HG03442 (cell line): ENCODE results near the gene PGM2.
"Not testable (repeated sequence)": the region's sequence is repeated elsewhere in the genome, so short reads cannot be mapped to it uniquely, and the experiment has no call there.

Experiments
- ATAC-seq: cut with Tn5 transposase; IDR thresholded peaks from one replicate; pipeline ENCODE4 v1.9.1; 2021; ENCODE audit warnings: mild to moderate bottlenecking, moderate library complexity; ENCODE audit not compliant: unreplicated experiment

Gene PGM2

DNA sequence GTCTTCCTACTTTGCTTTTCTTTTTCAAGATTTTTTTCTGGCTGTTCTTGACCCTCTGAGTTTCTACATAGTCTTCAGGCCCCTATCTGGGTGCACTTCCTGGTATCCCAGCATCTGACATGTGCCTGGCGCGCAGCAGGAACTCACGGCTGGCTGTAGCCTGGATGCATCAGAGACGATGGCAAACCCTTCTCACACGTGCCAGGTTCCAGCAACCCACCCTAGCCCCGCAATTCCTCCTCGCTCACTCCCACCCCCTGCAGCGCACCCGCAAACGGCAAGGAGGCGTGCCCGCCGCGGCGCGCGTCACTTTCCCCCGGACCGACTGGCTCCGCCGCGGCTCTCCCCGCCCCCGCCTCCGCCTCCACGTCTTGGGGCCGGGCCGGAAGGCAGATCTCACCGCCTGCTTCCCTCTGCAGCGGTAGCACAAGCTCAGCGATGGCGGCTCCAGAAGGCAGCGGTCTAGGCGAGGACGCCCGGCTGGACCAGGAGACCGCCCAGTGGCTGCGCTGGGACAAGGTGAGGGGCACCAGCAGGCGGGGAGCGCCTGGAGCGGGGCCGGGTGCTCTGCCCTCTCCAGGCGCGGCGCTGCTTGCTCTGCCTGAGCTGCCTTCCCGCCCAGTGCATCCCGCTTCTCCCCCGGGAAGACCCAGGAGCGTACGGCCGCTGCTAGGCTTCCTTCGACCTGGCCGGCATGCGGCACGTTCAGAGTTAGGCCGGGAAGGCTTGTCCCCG is at the start of gene PGM2:
Gene PGM2, plus strand, starts transcription at position 392 of the 735 bp plus-strand sequence. Its CDS starts 47 bp downstream, at position 439.
- ATAC-seq = peak; percentile 95

DNA sequence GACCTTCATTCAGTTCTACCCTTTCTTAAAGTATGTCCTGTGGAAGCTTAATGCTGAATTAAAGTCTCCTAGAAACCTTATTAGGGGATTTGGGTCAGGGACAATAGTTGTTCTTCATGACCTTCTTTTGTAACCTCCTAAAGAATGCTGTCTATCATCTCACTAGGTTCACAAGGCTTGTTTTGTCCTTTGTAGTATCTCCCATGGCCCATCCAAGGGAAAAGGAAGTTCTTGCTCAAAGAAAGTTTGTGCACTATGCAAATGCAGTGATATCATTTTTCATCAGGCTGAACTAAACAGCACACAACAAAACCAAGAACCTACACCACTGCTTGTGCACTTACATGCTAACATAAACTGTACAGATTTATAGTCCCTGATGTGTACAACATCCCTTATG is 46.6 kb upstream of the PGM2 start:
- ATAC-seq = no peak

DNA sequence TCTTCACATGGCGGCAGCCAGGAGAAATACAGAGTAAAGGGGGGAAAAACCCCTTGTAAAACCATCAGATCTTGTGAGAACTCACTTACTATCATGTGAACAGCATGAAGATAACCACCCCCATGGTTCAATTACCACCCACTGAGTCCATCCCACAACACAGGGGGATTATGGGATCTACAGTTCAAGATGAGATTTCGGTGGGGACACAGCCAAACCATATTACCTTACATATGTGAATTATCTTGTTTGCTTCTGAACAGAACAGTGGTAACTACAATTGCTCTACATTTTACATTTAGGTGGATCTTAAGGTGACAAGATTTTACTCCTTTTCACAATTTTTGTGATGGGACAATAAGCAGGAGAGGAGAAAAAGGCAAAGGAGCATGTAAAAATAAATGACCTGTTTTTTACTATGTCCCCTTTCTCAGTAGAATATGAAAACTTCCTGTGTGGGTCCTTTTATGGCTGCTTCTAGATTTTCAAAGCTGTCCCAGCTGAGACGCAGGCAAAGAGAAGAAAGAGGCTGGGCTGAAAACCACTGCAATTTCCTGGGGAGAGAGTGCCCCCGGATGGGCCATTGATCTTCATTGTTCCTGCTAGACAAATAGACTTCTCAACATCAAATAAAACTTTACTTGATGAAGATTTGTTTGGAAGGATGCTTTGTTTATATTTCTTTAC is 45.9 kb upstream of the PGM2 start:
- no peak for ATAC-seq

DNA sequence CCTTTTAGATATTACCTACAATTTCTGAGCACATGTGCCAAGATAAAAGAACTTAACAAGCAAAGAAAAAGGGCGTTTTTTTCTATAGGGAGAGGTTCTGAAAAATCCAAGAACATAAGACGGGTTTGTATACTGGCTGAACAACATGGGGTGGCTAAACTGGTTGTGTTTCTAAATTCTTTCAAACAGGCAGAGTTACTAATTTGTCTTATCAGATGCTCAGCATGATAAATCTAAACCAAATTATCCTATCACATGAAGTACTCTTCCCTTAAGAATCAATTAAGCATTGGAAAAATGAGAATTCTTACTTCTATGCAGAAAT is 45.4 kb upstream of the PGM2 start:
- ATAC-seq = no peak

DNA sequence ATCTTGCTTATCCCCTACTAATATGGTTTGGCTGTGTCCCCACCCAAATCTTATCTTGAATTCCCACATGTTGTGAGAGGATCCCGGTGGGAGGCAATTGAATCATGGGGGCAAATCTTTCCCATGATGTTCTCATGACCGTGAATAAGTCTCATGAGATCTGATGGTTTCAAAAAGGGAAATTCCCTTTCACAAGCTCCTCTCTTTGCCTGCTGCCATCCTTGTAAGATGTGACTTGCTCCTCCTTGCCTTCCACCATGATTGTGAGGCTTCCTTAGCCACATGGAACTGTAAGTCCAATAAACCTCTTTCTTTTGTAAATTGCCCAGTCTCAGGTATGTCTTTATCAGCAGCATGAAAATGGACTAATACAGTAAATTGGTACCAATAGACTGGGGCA is 40.2 kb upstream of the PGM2 start:
- ATAC-seq = not testable (repeated sequence)

DNA sequence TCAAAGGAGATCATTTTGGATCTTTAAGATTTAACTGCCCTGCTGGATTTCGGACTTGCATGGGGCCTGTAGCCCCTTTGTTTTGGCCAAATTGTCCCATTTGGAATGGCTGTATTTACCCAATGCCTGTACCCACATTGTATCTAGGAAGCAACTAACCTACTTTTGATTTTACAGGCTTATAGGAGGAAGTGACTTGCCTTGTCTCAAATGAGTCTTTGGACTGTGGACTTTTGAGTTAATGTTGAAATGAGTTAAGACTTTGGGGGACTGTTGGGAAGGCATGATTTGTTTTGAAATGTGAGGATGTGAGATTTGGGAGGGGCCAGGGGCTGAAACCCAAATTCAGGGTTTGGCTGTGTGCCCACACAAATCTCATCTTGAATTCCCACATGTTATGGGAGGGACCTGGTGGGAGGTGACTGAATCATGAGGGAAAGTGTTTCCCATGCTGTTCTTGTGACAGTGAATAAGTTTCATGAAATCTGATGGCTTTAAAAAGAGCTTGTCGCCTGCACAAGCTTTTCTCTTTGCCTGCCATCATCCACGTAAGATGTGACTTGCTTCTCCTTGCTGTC is 38.5 kb upstream of the PGM2 start:
- not testable (repeated sequence) for ATAC-seq

DNA sequence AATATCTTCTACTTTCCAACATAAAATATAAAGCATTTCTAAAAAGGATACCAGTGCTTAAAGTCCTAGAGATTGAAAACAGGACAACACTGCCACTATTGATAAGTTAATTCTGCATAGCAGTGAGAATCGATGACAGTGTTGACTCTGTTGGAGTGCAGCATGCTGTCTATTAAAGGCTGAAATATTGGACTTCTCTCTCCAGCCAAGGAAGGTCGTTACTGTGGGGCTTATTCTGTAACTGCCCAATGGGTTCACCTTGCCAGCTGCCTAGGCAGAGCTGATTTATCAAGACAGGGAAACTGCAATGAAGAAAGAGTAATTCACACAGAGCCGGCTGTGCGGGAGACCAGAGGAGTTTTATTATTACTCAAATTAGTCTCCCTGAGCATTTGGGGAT is 37.7 kb upstream of the PGM2 start:
- ATAC-seq = no peak

DNA sequence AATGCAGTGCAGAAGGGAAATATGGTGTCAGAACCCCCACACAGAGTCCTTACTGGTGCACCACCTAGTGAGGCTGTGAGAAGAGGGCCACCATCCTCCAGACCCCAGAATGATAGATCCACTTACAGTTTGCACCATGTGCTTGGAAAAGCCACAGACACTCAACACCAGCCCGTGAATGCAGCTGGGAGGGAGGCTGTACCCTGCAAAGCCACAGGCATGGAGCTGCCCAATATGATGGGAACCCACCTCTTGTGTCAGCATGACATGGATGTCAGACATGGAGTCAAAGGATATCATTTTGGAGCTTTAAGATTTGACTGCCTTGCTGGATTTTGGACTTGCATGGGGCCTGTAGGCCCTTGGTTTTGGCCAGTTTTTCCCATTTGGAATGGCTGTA is 34.2 kb upstream of the PGM2 start:
- no peak for ATAC-seq

DNA sequence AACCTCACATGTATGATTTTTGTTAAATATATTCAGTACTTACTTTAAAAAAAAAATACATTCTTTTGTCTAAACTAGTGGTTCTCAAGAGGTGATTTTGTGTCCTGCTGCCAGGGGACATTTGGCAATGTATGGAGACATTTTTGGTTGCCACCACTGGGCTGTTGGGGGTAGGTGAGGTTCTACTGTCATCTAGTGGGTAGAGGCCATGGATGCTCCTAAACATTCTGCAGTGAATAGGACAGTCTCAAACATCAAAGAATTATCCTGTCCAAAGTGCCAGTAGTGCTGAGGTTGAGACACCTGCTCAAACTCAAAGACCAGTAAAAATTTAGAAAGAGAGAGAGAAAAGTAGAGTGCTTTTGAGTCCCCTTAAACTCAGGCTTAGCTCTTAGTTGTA is 32.9 kb upstream of the PGM2 start:
- no peak for ATAC-seq

DNA sequence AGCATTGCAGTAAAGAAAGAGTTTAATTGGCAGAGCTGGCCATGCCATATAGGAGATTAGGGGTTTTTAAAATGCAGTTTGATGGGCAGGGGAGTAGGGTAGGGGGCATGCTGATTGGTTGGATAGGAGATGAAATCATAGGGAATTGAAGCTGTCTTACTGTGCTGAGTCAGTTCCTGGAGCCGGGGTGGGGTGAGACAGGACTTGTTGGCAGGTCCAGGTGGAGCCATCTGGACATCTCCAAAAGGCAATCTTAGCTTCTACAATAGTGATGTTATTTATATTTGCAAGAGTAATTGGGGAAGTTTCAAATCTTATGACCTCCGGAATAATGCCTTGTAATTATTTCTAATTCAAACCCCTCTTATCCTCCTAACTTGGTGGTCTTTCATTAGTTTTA is 32.4 kb upstream of the PGM2 start:
- ATAC-seq = no peak

DNA sequence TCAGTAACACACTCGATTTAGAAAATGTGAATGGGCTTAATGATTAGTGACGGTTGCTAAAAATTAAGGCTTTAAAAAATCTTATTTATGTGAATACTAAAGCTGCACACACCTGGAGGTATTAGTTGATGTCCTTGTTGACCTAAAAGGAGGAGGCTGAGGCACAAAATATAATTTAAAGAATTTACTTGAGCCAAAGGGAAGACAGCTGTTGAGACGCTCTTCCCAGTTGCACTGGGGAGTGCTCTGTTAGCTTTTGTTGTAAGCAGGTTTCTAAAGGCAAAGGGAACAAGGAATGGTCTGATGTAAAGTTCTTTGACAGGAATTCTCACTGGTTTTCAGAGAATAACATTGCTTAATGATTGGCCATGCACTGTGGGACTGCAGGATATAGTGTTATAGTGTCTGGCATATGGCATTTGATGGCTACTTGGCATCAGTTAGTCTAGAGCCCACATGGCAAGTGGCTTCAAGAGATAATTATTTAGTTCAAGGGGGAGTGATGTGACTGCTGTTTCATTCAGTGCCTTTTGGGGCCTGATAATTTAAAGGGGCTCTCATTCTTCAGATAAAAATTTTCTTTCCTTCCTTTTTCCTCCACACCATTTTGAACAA is 30.8 kb upstream of the PGM2 start:
- no peak for ATAC-seq

DNA sequence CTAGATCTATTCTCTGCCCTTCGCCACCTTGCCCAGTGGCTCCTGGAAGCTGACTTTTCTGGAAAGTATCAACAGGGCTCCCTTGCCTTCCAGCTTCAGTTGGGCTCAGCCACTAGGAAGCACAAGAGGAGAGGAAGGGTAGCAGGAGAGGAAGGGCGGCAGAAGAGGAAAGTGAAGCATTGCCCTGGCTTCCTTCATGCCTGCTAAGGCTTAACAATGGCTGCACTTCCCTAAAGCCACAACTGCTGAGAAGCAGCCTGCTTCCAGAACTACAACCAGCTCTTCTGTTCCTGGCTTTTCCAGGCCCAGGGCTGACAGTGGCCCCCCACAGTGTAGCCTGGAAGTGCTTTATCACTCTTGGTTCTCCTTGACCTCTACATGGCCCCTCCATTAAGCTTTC is 29.1 kb upstream of the PGM2 start:
- ATAC-seq = no peak

DNA sequence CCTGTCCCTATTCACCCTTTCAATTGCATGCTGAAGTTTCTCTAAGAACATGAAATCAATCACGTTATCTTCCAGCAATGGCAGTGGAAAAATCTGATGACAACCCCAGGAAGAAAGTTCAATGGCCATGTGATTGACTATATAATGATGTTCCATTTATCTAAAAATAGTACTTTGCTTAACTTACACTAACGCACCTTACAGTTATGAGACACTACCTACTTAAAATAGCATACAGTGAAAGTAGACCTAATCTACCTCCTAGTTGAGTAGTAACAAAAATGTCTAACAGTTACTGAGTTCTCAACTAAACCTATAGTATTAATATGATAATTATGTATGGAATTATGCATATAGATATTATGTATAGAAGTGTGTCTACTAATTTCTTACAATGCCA is 28.6 kb upstream of the PGM2 start:
- ATAC-seq = no peak

DNA sequence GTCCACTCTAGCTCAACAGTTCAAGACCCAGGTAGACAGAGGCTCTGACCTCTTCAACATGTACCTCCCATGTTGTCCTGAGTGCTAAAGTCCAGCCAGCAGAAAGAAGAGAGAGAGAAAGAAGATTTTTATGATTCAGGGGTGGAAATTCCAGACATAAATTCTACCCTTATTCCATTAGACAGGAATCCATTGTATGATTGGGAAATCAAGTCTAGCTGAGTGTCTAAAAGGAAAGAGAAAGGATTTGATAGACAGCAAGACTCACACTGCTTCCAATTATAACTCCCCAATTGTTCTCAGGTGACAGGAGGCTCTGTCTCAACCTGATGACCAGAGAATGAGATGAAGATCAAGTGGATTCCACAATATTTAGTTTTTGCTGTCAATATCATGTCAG is 27.9 kb upstream of the PGM2 start:
- ATAC-seq = no peak

DNA sequence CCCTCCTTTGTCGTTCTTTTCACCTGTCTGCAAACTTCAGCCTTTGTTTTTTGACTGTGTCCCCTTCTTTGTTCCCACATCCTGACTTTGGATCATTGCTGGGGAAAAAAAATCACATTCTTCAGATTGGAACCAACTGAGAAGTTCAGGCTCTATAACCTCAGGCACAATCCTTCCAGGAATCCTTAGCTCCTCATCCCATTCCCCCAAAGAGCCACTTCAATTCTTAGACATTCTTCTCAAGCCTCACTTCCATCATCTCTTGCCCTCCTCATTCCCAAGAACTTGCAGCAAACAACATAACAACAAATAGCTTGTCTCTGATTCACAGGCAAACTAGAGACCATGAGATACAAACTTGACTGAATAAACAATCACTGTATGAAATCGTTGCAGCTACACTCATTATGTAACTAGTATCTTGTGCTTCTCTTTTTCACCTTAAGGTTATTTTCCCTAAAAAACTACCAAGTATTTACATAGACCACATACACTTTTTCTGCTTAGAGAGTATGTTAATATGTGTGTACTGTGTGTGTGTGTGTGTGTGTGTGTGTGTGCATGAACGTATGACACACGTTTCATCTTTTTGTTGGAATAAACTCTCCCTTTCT is 26.4 kb upstream of the PGM2 start:
- ATAC-seq = no peak

DNA sequence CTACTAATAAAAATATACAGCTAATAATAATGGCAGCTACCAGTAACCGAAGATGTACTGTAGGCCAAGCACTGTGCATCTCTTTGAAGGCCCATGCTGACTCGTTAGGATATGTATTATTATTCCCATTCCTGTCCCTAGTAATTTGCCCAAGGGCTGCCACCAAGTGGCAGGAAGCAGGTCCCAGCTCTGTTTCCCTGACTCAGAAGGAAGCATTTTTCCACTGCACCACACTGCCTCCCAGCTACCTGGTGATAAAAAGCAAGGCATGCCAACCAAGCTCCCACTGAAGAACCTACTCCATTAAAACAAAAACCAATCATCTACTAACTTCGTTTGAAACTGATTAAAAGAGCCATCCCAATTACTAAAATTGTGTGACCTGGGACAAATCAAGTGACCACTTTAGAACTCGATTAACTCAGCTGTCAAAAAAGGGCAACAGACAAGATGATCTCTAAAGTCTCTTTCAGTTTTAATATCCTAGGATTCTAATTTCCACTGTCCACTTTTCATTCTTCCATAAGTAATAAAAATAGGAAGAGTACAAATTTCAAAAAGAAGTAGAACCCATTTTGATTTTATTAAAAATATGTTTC is 24.3 kb upstream of the PGM2 start:
- no peak for ATAC-seq

DNA sequence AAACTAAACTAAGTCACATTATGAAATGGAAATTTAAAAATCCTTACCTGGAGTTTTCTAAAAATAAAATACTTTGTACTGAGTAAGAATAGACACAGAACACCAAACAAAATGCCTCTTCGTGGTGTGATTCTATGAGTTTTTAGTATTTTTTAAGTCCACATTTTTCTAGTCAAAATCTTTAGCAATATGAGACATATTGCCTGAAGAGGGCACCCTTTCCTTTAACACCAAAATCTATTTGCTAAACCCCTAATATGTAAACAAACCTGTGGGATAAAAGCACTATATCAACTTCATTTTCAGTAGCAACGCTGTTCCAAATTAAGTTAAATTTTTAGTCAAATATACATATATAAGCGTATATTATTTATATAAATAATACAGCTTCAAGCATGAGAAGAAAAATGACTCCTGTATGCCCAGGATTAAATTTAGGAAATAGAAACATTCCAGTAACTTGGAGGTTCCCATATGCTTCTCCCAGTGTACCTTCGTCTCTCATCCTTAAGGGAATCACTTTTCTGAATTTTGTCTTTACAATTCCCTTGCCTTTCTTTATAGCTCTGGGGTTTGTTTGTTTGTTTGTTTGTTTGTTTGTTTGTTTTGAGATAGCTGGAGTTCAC is 23.0 kb upstream of the PGM2 start:
- no peak for ATAC-seq

DNA sequence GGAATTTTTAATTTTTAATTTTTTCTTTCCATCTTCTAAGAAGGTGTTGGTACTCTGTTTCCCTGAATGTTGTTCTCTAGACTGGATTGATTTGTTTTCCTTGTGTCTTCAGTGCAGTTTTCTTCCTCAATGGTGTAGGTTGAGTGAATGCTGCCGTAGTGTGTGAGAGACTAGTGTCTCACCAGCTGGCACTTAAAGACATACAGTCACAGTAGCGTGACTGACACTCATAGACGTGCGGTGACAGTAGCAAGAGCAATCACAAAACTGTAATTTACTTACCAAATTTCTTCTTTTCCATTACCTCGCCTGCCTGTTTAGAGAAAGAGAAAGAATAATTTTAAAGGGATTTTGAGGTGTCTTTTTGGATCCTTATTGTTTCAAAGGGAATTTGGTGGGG is 21.4 kb upstream of the PGM2 start:
- no peak for ATAC-seq

DNA sequence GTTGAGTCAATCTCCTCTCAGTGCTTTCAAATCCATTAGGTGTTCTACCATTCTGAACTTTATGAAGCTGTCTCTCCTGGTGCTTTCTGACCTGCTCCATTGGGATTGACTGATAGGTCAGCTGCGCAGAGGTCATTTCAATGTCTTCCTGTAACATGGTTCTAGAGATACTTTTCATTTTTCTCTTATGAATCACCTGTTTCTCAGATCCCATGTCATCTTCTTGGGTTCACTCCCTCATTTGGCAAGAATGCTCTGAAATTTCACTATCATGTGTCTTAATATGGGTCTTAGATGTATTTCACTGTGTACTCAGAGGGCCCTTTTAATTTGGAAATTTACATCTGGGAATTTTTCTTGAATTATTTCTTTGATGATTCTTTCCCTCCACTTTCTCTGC is 13.8 kb upstream of the PGM2 start:
- ATAC-seq = no peak

DNA sequence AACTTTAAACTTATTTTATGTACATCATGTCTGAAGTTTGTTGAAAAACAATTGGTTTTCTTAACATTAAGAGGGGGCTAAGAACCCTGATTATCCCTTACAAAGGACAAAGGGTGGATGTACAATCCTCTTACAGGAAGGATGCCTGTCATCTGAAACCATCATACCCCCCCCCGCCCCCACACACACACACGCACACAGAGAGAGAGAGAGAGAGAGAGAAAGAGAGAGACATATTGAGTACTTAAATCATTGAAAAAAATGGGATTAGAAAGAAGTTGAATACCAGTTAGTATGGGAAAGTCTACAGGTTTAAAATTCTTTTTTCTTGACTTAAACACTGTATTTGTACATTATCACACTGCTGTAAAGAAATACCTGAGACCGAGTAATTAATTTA is 10.9 kb upstream of the PGM2 start:
- ATAC-seq = no peak

DNA sequence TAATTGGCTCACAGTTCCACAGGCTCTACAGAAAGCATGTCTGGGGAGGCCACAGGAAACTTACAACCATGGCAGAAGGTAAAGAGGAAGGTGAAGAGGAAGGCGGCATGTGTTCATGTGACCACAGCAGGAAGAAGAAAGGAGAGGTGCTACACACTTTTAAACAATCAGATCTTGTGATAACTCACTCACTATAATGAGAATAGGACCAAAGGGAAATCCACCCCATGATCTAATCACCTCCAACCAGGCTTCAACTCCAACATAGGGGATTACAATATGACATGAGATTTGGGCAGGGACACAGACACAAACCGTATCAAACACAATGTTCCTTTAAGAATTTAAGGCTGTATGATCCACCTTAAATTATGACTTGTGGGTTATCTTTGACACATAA is 10.5 kb upstream of the PGM2 start:
- ATAC-seq = no peak
